ENCODE results near the gene TNNI2. TPM values are rescaled to one million over a fixed set of nuclear protein-coding genes. Genes with fewer than 3 reads are reported as not detected.

The TNNI2 gene
- total RNA-seq, 1 experiment from 2014 or later, result 0.46 TPM

DNA sequence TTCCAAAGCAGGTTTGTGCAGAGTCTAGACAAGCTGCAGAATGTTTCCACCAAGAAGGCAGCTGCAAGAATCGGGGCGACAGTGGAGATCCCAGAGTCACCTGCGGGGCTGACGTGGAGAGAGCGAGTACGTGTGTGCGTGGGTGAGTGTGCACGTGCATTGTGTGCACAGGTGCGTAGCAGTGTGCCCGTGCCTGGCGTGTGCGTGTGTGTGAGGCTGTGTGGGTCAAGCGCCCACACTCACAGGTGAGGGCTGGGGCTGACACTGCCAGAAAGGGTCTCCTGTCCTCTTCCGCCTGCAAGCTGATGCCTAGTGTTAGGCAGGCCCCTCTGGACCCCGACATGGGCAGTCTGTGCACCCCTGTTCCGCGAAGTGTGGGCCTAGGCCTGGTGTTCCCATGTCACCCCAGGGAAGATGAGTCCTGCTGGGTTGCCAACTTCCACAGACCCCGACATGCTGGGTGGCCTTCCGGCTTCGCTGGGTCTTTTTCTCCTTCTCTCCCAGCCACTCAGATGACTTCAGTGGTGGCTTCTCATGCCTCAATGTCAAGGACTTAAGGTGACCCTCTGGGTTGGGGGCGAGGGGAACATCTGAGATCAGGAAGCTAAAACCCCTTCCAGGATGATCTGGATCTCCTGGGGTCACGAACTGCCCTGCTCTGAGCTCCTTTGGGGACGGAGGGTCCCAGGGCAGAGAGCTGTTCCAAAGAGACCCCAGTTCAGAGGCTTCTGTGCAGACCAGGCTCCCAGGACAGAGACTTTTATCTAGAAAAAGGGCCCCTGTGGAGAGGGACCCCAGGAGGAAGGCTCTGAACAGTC lies 14.4 kb upstream of the TNNI2 start:
- intact Hi-C loops (cut with micrococcal nuclease; ENCODE audit: unreplicated experiment) (loop anchor here (5.0 to 10.0 kb wide), 2 partner anchors 172 to 280 kb away; no protein-coding TSS in a partner anchor), in situ Hi-C loops (cut with HindIII; ENCODE audit: low pct_unique_long_range_greater_than_20kb, low sequenced_read_pairs) (no loop called here)
- Histone ChIP-seq H3K9me3 (ENCODE audit: control insufficient read depth, insufficient read depth, low read depth, low read length) (no peaks in the 10 kb centered on the region), H3K4me3 (ENCODE audit: low read depth in 2 of 2, low read length in 2 of 2) (no peak overlapping the region), H3K36me3 (ENCODE audit: control insufficient read depth, insufficient read depth, low read length) (no peaks in the 10 kb centered on the region), H3K27me3 (ENCODE audit: control insufficient read depth, insufficient read depth, low read length) (no peaks in the 10 kb centered on the region), H3K4me1 (ENCODE audit: control insufficient read depth, insufficient read depth, low read length) (peaks cover 57% of the 10 kb centered on the region), H3K27ac (ENCODE audit: low read length) (peak overlapping the region; percentile 85)
- no peak for ATAC-seq
- no peak for TF ChIP-seq TCF7L2 (IDR thresholded peaks at IDR 0.05; ENCODE audit: low read depth, low read length)
- TF ChIP-seq, protein P1, sequence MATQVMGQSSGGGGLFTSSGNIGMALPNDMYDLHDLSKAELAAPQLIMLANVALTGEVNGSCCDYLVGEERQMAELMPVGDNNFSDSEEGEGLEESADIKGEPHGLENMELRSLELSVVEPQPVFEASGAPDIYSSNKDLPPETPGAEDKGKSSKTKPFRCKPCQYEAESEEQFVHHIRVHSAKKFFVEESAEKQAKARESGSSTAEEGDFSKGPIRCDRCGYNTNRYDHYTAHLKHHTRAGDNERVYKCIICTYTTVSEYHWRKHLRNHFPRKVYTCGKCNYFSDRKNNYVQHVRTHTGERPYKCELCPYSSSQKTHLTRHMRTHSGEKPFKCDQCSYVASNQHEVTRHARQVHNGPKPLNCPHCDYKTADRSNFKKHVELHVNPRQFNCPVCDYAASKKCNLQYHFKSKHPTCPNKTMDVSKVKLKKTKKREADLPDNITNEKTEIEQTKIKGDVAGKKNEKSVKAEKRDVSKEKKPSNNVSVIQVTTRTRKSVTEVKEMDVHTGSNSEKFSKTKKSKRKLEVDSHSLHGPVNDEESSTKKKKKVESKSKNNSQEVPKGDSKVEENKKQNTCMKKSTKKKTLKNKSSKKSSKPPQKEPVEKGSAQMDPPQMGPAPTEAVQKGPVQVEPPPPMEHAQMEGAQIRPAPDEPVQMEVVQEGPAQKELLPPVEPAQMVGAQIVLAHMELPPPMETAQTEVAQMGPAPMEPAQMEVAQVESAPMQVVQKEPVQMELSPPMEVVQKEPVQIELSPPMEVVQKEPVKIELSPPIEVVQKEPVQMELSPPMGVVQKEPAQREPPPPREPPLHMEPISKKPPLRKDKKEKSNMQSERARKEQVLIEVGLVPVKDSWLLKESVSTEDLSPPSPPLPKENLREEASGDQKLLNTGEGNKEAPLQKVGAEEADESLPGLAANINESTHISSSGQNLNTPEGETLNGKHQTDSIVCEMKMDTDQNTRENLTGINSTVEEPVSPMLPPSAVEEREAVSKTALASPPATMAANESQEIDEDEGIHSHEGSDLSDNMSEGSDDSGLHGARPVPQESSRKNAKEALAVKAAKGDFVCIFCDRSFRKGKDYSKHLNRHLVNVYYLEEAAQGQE (IDR thresholded peaks at IDR 0.05; ENCODE audit: insufficient read depth in 1 of 2, low read depth in 2 of 2, low read length in 1 of 2), result no peak
- TF ChIP-seq POLR2AphosphoS5 (IDR thresholded peaks at IDR 0.05; ENCODE audit: low read depth, low read length), result no peak
- TF ChIP-seq, protein P2, sequence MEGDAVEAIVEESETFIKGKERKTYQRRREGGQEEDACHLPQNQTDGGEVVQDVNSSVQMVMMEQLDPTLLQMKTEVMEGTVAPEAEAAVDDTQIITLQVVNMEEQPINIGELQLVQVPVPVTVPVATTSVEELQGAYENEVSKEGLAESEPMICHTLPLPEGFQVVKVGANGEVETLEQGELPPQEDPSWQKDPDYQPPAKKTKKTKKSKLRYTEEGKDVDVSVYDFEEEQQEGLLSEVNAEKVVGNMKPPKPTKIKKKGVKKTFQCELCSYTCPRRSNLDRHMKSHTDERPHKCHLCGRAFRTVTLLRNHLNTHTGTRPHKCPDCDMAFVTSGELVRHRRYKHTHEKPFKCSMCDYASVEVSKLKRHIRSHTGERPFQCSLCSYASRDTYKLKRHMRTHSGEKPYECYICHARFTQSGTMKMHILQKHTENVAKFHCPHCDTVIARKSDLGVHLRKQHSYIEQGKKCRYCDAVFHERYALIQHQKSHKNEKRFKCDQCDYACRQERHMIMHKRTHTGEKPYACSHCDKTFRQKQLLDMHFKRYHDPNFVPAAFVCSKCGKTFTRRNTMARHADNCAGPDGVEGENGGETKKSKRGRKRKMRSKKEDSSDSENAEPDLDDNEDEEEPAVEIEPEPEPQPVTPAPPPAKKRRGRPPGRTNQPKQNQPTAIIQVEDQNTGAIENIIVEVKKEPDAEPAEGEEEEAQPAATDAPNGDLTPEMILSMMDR (IDR thresholded peaks at IDR 0.05), result no peak
- no peak for TF ChIP-seq SIN3A (IDR thresholded peaks at IDR 0.05; ENCODE audit: borderline replicate concordance, insufficient read depth, low read depth, low read length)
- POLR2A ChIA-PET, result interaction anchor here (0.6 kb wide), 1 partner anchor 1301 kb away, joined by 3 read pairs; no protein-coding TSS in a partner anchor
- DNase-seq (ENCODE audit: low read depth, low spot score), result no peak
- no TSS peak for BruUV-seq (replicated peaks)
- CTCF ChIA-PET, result interaction anchor here (0.5 to 1.6 kb wide), 8 partner anchors 8 to 327 kb away, joined by 3 to 10 read pairs (median 4); no protein-coding TSS in a partner anchor

DNA sequence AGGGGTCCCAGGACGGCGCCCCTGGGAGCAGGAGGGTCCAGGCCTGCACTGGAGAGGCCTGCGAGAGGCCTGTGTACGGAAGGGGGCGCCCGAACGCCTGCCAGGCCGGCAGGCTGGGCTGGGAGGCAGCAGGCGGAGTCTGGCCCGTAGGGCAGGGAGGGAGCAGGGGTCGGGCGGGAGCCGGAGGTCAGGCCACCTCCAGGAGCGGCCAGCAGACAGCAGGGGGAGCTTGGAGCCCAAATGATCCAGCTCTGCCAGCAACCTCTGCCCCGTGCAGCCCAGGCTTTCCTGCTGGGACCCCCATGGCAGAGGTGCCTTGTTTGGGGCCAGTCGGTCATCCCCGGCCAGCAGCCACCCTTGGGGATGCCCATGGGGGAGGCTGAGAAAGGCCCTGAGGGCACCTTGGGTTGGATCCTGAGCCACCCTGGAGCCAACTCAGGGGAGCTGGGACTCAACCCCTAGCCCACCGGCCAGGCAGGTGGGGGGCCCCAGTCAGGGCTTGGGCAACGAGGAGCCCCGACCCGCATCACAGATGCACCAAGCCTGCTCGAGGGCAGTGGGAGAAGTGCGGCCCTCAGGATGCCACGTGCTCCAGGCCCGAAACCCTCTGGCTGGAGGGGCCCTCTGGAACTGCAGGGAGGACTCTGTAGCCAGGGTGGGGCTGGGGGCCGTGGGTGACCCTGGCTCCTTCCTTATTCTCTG lies 13.6 kb upstream of the TNNI2 start:
- H3K27ac ChIP-seq (ENCODE audit: low read length), result peak overlapping the region; percentile 99

More for the DNA sequence above, 13.6 kb upstream of the TNNI2 start:
- H3K27me3 ChIP-seq (ENCODE audit: control insufficient read depth, insufficient read depth, low read length), result no peaks in the 10 kb centered on the region
- CTCF ChIA-PET, result interaction anchor here (0.6 to 1.6 kb wide), 9 partner anchors 16 to 326 kb away, joined by 3 to 8 read pairs (median 4); no protein-coding TSS in a partner anchor
- no peaks in the 10 kb centered on the region for H3K9me3 ChIP-seq (ENCODE audit: control insufficient read depth, insufficient read depth, low read depth, low read length)
- ATAC-seq (peak; percentile 61), DNase-seq (ENCODE audit: low read depth, low spot score) (no peak)
- TF ChIP-seq, protein P2 (IDR thresholded peaks at IDR 0.05), result peak; percentile 99
- TF ChIP-seq, protein P1 (IDR thresholded peaks at IDR 0.05; ENCODE audit: insufficient read depth in 1 of 2, low read depth in 2 of 2, low read length in 1 of 2), result no peak
- intact Hi-C loops (cut with micrococcal nuclease; ENCODE audit: unreplicated experiment), result loop anchor here (5.0 to 10.0 kb wide), 2 partner anchors 173 to 280 kb away; no protein-coding TSS in a partner anchor
- POLR2A ChIA-PET, result interaction anchor here (0.6 kb wide), 1 partner anchor 1300 kb away, joined by 3 read pairs; no protein-coding TSS in a partner anchor
- BruUV-seq (replicated peaks), result no TSS peak
- H3K4me3 ChIP-seq (ENCODE audit: low read depth in 2 of 2, low read length in 2 of 2), result no peak overlapping the region
- peaks cover 63% of the 10 kb centered on the region for H3K4me1 ChIP-seq (ENCODE audit: control insufficient read depth, insufficient read depth, low read length)
- in situ Hi-C loops (cut with HindIII; ENCODE audit: low pct_unique_long_range_greater_than_20kb, low sequenced_read_pairs), result no loop called here
- no peaks in the 10 kb centered on the region for H3K36me3 ChIP-seq (ENCODE audit: control insufficient read depth, insufficient read depth, low read length)
